Right atrium auricular region (tissue), 2 donors: ENCODE measurements around the gene TANGO2. TPM values are rescaled to one million over a fixed set of nuclear protein-coding genes. Genes with fewer than 3 reads are reported as not detected.

Experiments
- DNase-seq: peaks from one replicate; pipeline ENCODE4 v3.0.0-alpha.2; 2019; ENCODE audit warnings: low spot score
- H3K27ac ChIP-seq, 2 donors: fragments of 200-600 bp; sonication (generic); 1 replicate in 1 of 2; 2 replicates in 1 of 2; pipeline ENCODE4 v1.5.1; 2016 to 2019
- H3K27me3 ChIP-seq, 2 donors: fragments of 200-600 bp; sonication (generic); one replicate each; pipeline versions ENCODE4 v1.5.1 to v1.6.0; 2017 to 2019
- H3K36me3 ChIP-seq: fragments of 200-600 bp; sonication (generic); one replicate; pipeline ENCODE4 v1.5.1; 2016
- H3K4me1 ChIP-seq, 2 donors: fragments of 200-600 bp; sonication (generic); one replicate each; pipeline versions ENCODE4 v1.5.1 to v1.6.0; 2017 to 2019
- H3K4me3 ChIP-seq, 2 donors: fragments of 200-600 bp; sonication (generic); 1 replicate in 1 of 2; 2 replicates in 1 of 2; pipeline ENCODE4 v1.5.1; 2017 to 2019; ENCODE audit warnings: mild to moderate bottlenecking in 1 of 2, moderate library complexity in 1 of 2
- H3K9me3 ChIP-seq, 2 donors: fragments of 200-600 bp; sonication (generic); one replicate each; pipeline ENCODE4 v1.5.1; 2019
- CTCF ChIP-seq, 2 donors: fragments of 200-600 bp; sonication (generic); IDR thresholded peaks; one replicate each; pipeline ENCODE4 v1.5.1; 2019; ENCODE audit warnings: antibody characterized with exemption in 2 of 2
- total RNA-seq, 2 donors: library from RNA; depleted of rRNA; stranded (reverse); fragments of >200 nt; gene quantifications; one replicate each; pipeline ENCODE4 v1.1.0, GENCODE V29; 2016

The TANGO2 gene
- total RNA-seq, 2 donors from 2014 or later = 95.2 to 101 TPM

GRCh38 chr22:20056696-20057386 lies 35.9 kb downstream of the TANGO2 start:
- Histone ChIP-seq H3K27ac (no peak overlapping the region), H3K4me1 (peaks cover 0 to 7% of the 10 kb centered on the region in 2 donors), H3K36me3 (peaks cover 63% of the 10 kb centered on the region), H3K9me3 (no peaks in the 10 kb centered on the region), H3K4me3 (no peak overlapping the region), H3K27me3 (no peaks in the 10 kb centered on the region)
- TF ChIP-seq CTCF (IDR thresholded peaks at IDR 0.05) = no peak
- DNase-seq = no peak

GRCh38 chr22:20057596-20058268 lies 36.8 kb downstream of the TANGO2 start:
- Histone ChIP-seq H3K27me3 (no peaks in the 10 kb centered on the region), H3K4me1 (peaks cover 0 to 7% of the 10 kb centered on the region in 2 donors), H3K36me3 (peaks cover 65% of the 10 kb centered on the region), H3K27ac (no peak overlapping the region), H3K9me3 (no peaks in the 10 kb centered on the region), H3K4me3 (no peak overlapping the region)
- no peak for DNase-seq
- no peak for TF ChIP-seq CTCF (IDR thresholded peaks at IDR 0.05)

- peaks cover 0 to 7% of the 10 kb centered on the region in 2 donors for H3K4me1 ChIP-seq
- H3K9me3 ChIP-seq = no peaks in the 10 kb centered on the region
- no peak for DNase-seq
- H3K27me3 ChIP-seq = no peaks in the 10 kb centered on the region
- no peak overlapping the region for H3K4me3 ChIP-seq
- no peak for TF ChIP-seq CTCF (IDR thresholded peaks at IDR 0.05)
- H3K27ac ChIP-seq = no peak overlapping the region
- peaks cover 65% of the 10 kb centered on the region for H3K36me3 ChIP-seq
Measured at GRCh38 chr22:20058989-20059770, 38.3 kb downstream of the TANGO2 start.

GRCh38 chr22:20060700-20061480 lies 40.0 kb downstream of the TANGO2 start:
- H3K27me3 ChIP-seq = no peaks in the 10 kb centered on the region
- peaks cover 0 to 7% of the 10 kb centered on the region in 2 donors for H3K4me1 ChIP-seq
- no peak overlapping the region for H3K27ac ChIP-seq
- H3K36me3 ChIP-seq = peaks cover 56% of the 10 kb centered on the region
- DNase-seq = no peak
- H3K9me3 ChIP-seq = no peaks in the 10 kb centered on the region
- H3K4me3 ChIP-seq = no peak overlapping the region
- no peak for TF ChIP-seq CTCF (IDR thresholded peaks at IDR 0.05)

GRCh38 chr22:20061481-20061861 lies 40.6 kb downstream of the TANGO2 start:
- TF ChIP-seq CTCF (IDR thresholded peaks at IDR 0.05) = no peak
- no peak for DNase-seq

More at GRCh38 chr22:20061481-20061861, 40.6 kb downstream of the TANGO2 start:
- Histone ChIP-seq H3K27ac (no peak overlapping the region), H3K36me3 (peaks cover 51% of the 10 kb centered on the region), H3K4me3 (no peak overlapping the region), H3K4me1 (peaks cover 0 to 7% of the 10 kb centered on the region in 2 donors), H3K9me3 (no peaks in the 10 kb centered on the region), H3K27me3 (no peaks in the 10 kb centered on the region)
